NCI-H1092 treated with DMSO at 0.1 percent for 48 hours (cell line): ENCODE measurements around the gene VSTM1.
"Not testable (repeated sequence)": the region's sequence is repeated elsewhere in the genome, so short reads cannot be mapped to it uniquely, and the experiment has no call there.

Source experiments
- DNase-seq: peaks from one replicate; lab custom pipeline; 2025; lab: John Stamatoyannopoulos, UW

Gene VSTM1, protein sequence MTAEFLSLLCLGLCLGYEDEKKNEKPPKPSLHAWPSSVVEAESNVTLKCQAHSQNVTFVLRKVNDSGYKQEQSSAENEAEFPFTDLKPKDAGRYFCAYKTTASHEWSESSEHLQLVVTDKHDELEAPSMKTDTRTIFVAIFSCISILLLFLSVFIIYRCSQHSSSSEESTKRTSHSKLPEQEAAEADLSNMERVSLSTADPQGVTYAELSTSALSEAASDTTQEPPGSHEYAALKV

DNA sequence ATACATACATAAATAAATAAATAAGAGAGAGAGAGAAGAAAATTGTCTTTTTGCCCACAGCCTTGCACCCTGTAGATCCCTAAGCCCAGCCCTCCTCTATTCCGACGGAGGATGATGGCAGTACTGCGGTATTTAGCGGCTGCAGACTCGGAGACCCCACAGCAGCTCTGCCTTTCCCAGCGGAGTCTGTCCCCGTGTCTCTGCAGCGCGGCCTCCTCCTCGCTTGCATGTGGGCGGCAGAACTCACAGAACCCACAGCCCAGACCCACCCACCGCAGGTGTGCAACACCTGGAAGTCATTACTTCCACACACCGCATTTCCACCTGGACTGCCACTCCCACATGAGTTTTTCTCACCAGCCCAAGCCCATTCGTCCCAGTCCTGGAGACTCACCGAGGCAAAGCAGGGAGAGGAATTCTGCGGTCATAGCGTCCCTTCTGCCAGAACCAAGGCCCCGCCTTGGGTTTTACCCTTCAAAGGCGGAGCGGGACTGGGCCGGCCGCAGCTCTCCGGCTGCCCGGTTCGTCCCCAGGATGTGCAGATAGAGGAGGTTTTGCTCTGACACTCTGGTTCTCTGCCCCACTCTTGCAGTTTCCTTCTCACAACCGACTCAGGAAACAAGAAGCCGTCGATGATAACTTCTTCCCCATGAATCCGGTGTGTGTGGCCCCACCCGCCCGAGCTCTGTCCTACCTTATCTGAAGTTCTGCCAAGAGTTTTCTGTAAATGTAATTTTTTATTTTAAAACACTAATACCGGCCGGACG, at the start of gene VSTM1:
VSTM1 (minus strand) TSS at position 548 of the 767 bp plus-strand sequence; CDS start at position 428, 120 bp downstream.
- no peak for DNase-seq

DNA sequence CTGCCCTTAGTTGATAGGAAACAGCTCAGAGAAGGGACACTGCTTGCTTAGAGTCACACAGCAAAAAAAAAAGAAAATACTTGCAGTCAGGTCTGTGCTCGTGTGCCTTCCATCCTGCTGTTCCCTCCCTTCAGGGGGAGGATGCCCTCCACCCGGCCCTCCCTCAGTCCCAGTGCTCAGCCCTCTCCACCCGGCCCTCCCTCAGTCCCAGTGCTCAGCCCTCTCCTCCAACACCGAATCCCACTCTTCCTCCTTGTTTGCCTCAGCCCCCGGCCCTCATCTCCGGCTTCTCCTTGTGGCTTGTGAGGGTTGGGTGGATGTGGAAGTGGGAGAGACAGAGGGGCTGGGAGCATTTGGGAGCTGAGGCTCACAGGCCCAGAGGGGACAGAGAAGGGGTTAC, 46.0 kb upstream of the VSTM1 start:
- no peak for DNase-seq

DNA sequence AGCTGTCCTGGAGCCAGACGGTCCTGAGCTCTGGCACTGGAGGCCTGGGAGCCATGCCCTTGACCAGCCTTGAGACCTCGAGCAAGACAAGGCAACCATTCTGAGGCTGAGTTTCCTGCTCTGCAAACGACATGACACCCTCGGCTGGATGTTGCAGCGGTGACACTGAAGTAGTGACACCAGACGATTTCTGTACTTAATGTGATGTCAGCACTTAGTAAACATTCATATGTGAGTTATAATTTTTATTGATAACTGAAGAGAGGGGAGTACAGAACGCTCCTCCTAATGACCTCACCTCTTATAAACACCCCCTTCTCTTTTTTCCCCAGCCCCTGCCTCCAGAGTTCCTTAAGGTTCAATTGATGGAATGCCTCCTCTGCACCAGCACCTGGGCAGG, 44.8 kb upstream of the VSTM1 start:
- no peak for DNase-seq

DNA sequence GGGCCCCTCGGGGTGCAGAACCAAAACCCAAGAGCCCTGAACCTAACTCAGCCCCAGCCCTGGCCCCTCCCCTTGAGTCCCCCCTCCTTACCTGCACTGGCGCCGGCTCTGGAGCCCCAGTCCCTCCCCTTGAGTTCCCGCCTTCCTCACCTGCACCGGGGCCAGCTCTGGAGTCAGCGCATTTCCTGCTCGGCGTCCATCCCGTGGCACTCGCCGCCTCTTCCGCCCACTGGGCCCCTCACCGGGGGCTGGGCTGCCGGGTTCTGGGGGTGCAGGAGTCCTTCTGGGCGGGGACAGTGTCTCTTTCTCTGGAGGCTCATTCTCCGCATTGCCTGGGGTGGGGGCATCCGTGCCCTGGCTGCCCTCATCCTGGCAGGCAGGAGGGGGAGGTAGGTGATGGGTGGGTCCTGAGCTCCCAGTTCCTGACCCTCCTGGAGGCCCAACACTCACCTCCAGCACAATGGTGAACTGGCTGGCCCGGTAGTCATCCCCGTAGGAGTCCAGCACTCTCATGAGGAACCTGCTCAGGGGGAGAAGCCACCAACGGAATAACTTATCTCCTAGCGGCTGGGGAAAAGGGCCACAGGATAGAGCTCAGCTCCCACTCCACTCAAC, 44.3 kb upstream of the VSTM1 start:
- no peak for DNase-seq

DNA sequence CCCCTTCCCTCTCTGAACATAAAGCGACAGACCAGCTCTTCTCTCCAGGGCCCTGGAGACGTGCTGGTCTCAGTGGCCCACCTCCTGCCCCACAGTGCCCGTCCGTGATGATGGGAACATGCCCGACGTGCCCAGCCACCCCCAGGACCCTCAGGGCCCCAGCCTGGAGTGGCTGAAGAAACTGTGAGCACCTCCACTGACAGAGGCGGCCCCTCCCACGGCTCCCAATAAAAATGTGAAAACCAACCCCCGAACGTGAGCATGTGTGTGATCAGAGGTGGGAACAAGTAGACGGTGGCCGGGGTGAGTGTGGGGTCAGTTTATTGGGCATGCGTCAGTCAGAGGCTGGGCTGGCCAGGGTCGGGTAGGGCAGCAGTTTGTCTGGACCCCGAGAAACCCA, 43.0 kb upstream of the VSTM1 start:
- DNase-seq = no peak

DNA sequence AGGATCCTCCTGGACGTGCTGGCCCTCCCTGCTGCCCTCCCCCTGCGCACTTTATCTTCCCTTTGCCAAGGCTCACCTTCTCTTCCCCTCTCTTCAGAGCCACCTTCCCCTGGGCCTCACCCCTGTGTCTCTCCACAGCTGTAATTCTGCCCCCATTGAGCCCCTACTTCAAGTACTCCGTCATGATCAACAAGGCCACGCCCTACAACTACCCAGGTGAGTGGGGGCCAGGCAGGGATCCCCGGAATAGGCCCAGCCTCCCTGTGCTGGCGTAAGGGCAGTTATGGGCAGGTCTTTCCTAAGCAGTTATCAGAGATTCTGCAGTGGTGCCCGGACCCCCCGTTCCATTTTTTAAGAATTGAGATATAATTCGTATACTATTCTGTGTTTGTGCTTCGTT, 42.1 kb upstream of the VSTM1 start:
- DNase-seq = no peak

DNA sequence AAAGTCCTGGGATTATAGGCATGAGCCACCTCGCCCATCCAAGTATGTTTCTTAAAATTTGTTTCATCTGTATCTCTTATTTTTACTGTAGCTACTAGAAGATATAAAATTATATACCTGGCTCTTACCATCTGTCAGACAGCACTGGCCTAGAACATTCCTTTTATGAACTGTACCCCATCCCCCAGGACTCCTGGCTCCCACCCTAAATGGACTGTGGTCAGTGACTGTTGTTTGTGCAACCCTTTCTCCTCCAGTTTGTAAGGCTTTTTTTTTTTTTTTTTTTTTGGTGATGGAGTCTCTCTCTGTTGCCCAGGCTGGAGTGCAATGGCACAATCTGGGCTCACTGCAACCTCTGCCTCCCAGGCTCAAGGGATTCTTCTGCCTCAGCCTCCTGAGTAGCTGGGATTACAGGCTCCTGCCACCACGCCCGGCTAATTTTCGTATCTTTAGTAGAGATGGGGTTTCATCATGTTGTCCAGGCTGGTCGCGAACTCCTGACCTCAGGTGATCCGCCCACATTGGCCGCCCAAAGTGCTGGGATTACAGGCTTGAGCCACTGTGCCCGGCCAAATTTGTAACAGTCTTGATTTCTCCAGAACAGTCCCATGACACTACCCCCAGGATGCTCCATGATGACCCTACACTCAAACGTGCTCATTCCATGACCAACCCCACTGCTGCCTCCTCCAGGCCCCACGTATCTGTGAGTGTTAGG, 41.5 kb upstream of the VSTM1 start:
- DNase-seq = no peak

DNA sequence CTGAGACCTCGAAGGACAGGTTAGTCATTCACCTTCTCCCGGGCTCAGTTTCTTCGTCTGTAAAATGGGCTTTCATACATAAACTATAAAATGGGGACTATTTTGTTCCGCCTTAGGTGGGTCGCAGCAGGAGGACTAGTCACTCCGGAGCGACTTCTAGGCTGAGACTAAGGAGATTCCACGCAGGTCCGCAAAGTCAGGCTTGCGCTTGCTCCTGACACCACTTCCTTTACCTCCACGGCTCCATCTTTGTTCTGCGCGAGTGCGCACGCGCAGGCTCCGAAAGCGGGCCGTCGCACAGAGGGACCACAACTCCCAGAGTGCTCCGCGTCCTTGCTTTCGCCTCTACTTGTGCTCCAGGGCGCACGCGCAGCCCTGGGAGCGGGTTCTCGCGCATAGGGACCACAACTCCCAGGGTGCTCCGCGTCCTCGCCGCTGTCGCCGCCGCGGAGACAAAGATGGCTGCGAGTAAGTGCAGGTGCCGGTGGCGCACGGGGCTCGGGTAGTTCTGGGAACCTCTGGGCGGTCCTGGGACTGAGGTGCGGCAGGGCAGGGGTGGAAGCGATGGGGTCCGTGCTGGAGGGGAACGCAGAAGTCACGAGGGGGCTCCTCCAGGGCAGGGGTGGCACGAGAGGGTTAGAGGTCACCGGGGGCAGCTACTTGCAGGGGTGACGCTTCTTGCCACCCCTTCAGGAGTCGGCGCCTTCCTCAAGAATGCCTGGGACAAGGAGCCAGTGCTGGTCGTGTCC, 38.9 kb upstream of the VSTM1 start, which contains the start of gene NDUFA3:
NDUFA3 (plus strand) TSS at position 435 of the 749 bp plus-strand sequence; CDS start at position 459, 24 bp downstream.
- peak; percentile 95 for DNase-seq

DNA sequence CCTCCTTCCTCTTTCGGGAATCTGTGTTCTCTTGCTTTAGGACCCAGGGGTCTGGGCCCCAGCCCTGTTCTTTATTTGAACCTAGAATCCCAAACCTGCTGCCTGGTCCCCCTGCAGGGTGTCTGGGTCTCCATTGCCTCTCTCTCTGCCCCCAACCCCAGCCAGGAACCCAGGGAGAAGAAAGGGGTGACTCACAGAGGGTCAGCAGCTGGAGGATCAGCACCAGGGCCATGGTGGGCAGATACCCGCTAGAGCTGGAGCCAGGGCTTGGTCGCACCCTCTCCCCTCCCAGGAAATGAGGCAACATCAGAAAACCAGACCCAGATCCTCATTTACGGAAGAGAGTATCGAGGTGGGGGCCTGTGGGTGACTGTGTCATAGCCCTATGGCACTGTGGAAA, 36.9 kb upstream of the VSTM1 start, which contains the start of gene OSCAR:
OSCAR (minus strand) TSS at position 243 of the 400 bp plus-strand sequence; CDS start at position 232, 11 bp downstream.
- no peak for DNase-seq

DNA sequence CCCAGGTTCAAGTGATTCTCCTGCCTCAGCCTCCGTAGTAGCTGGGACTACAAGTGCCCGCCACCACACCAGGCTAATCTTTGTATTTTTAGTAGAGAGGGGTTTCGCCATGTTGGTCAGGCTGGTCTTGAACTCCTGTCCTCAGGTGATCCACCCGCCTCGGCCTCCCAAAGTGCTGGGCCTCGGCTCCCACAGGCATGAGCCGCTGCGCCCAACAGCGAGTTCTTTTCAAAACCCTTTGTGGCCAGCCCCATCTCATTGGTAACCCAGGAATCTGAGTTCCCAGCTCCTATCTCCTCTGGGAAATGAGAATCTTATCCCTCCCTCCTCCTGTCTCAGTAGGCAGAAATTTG, 36.2 kb upstream of the VSTM1 start:
- DNase-seq = not testable (repeated sequence)

DNA sequence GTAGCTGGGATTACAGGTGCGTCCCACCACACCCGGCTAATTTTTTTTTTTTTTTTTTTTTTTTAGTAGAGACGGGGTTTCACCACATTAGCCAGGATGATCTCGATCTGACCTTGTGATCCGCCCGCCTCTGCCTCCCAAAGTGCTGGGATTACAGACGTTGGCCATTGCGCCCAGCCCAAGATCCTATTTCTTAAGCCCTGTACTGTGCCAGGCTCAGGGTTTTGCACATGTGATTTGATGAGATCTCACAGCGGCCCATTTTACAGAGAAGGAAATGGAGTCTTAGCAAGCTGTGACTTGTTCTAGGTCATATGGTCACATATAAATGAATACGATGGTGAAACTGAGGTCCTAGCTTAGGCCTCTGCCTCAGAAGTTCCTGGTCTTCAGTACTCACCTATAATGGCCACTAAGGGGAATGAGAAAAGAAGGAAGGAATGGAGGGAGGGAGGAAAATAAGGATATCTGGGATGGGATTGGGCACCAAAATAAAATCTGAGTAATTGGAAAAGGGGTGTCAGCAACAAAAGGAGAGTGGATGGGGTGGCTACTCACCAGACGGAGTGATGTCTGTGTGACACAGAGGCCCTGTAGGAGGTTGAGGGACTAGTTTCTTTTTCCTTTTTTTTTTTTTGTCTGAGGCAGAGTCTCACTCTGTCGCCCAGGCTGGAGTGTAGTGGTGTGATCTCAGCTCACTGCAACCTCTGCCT, 35.6 kb upstream of the VSTM1 start:
- DNase-seq = no peak

DNA sequence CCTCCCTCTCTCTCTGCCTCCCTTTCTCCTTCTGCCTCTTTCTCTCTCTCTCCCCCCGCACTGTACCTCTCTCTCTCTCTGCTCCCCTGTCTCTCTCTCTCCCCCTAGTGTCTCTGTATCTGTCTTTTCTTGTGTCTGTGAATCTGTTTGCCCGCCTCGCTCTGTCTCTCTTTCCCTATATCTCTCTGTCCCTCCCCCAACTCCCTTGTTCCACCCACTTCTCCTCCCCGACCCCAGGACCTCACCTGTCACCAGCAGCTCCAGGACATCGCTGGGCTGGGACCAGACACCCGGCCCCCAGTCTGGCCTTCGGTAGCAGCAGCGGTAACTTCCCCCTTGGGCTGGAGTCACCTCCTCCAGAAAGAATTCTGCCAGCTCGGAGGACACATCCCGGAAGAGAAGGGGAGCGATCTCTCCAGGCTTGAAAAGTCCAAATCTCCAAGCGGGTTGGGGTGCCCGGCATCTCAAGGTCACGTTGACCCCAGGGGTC, 33.0 kb upstream of the VSTM1 start:
- DNase-seq = no peak

DNA sequence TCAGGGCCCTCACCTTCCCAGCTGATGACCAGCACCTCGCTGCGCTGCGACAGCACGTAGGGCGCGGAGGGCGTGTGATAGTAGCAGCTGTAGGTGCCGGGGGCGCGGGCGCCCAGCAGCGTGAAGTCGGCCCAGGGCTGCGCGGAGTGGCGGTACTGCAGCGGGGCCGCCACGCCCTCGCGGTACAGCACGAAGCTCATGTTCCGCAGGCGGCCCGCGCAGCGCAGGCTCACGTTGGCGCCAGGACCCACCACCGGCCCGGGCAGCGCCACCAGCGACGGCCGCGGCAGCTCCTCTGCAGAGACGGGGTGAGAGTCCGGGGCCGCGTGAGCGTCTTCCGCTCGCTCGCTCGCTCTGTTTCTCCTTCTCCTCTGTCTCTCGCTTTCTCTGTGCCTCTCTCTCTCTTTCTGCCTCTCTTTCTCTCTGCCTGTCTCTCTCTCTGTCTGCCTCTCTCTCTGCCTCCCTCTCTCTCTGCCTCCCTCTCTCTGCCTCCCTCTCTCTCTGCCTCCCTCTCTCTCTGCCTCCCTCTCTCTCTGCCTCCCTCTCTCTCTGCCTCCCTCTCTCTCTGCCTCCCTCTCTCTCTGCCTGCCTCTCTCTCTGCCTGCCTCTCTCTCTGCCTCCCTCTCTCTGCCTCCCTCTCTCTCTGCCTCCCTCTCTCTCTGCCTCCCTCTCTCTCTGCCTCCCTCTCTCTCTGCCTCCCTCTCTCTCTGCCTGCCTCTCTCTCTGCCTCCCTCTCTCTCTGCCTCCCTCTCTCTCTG, 32.3 kb upstream of the VSTM1 start:
- not testable (repeated sequence) for DNase-seq

DNA sequence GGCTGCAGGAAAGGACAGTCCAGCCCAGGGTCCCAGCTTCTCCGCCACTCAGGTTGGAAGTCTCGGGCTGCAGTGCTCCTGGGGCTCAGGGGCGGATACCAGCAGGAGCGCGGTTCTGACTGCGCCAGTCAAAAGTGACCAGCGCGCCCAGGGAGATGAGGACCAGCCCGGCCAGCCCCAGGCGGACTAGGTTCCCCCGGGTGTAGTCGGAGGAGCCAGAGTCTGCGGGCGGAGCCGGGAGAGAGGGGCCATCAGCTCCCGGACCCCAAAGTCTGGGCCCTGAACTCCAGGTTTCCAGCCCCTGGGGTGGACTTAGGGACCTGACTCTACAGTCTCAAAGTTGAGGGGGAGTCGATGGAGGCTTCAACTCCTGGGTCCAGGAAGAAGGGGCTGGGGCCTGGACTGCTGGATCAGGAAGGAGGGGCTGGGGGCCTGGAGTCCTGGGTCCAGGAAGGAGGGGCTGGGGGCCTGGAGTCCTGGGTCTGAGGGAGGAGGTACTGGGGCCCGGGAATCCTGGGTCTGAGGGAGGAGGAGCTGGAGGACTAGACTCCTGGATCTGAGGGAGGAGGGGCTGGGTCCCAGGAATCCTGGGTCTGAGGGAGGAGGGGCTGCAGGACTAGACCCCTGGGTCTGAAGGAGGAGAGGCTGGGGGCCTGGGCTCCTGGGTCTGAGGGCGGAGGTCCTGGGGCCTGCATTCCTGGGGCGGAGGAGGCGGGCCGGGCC, 31.6 kb upstream of the VSTM1 start:
- DNase-seq = no peak

DNA sequence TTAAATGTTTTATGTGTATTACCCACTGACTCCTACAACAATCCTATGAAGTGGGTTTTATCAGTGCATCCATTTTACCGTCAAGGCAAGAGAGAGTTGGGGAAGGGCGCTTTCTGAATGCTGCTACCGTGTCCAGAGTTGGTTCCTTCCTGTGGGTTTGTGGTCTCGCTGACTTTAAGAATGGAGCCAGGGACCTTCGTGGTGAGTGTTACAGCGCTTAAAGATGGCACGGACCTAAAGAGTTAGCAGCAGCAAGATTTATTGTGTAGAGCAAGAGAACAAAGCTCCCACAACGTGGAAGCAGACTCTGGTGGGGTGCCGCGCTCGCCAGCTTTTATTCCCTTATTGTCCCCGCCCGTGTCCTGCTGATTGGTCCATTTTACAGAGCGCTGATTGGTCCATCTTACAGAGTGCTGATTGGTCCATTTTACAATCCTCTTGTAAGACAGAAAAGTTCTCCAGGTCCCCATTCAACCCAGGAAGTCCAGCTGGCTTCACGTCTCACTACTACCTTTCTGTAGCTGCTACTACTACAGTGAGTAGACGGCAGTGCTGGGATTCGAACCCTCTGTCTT, 30.8 kb upstream of the VSTM1 start:
- DNase-seq = no peak

DNA sequence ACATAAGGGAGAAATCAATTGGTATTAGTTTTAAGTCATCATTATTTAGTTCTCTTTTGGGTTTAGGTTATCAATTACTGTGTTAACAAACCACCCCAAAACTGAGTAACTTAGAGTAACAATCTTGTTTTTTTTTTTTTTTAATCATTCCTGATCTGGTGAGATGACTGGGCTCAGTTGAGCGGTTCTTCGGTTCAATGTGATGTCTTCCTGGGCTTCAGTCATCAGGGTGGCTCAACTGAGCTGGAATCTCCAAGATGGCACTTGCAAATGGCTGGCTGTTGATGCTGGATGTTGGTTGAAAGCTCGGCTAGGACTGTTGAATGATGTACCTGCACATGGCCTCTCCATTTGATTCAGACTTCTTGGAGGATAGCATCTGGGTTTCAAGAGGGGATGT, 20.7 kb upstream of the VSTM1 start:
- DNase-seq = no peak

DNA sequence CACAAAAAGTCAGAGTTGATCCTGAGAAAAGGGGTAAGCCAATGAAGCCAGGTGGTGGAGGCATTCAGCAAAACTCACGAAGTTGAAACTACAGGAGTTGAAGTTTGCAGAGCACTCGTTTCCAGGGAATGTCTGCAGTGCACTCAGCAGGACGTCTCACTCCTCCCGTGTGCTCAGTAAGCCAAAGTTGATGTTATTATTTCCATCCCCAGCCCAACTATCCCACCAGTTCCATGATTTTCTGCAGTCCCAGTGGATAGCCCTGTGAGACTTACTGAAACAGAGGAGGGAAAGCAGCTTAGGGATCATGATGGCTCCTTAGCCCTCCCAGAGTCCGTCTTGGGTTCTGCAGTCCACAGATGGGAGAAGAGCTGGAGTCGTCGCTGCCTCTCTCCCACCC, 17.3 kb upstream of the VSTM1 start, which contains the start of gene TARM1:
TARM1 (minus strand) TSS at position 334 of the 400 bp plus-strand sequence; CDS start at position 309, 25 bp downstream.
- no peak for DNase-seq

DNA sequence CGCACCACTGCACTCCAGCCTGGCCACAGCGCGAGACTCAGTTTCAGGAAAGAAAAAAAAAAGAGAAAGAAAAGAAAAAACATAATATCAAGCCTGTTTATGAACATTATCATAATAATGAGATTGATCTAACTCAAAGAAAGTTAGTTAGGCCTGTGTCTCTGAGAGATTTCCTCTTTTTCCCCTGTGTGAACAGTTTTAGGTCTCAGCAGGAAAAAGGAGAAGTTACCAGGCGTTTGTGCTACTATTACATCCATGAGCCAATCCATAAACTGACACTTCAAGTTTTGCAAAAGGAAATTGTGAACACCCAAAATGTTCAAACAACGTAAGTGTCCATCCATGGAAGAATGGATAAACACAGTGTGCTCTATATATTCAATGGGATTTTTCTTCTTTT, 13.6 kb upstream of the VSTM1 start:
- DNase-seq = no peak

DNA sequence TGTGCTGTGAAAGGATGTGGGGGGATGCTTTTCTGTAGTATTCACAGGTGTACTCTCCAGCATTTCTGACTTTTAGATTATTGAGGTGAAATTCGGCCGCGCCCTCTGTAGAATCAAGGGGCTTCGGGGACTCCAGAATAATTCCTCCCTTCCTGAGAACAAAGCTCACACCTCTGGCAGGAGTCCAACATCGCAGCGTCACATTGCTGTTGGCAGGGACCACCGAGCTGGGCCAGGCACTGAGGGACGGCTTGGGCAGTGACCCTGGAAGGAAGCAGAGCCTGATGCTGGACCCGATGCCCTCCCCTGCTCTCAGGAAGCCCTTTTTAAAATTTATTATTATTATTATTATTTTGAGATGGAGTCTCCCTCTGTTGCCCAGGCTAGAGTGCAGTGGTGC, 11.2 kb upstream of the VSTM1 start:
- no peak for DNase-seq
